GM21381 (cell line): ENCODE data around the gene HDAC8.

ENCODE experiments used
- ATAC-seq: cut with Tn5 transposase; IDR thresholded peaks from one replicate; pipeline ENCODE4 v1.9.1; 2021; ENCODE audit warnings: mild to moderate bottlenecking, moderate library complexity; ENCODE audit not compliant: unreplicated experiment

HDAC8 gene

DNA sequence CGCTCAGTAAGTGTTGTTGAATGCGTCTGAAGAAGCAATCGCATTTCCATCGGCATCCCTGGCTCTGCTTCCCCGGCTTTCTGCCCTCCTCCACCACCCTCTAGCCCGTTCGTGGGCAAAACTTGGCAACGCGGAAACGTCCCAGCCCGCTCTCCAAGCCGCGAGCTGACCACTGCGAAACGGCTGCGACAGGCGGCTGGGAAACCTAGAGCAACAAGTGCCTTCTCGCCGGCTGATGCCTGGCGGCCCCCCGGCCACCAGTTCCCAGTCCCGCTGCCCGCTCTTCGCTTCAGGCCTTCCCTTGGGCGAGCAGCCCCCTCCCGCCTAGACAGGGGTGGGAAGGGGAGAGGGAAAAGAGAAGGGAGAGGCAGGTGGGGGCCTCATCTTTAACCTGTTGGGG, 267.8 kb downstream of the HDAC8 start:
- no peak for ATAC-seq

DNA sequence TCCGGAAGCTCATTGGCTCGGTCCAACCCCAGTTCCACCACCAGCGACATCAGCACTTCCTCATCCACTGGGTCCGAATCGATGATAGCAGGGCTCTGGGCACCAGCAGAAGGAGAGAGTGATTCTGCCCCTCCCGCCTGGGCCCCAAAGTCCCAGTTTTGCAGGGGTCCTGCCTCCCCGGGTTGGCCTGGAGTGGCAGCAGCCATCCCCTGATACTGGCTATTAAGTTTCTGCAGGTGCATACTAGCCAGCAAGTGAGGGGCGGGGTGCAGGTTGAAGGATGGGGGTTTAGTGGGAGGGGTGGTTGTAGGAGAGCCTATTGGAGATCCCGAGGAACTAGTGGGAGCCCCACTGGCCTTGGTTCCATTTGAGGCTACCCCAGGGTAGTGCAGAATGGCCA, 270.9 kb downstream of the HDAC8 start:
- no peak for ATAC-seq

DNA sequence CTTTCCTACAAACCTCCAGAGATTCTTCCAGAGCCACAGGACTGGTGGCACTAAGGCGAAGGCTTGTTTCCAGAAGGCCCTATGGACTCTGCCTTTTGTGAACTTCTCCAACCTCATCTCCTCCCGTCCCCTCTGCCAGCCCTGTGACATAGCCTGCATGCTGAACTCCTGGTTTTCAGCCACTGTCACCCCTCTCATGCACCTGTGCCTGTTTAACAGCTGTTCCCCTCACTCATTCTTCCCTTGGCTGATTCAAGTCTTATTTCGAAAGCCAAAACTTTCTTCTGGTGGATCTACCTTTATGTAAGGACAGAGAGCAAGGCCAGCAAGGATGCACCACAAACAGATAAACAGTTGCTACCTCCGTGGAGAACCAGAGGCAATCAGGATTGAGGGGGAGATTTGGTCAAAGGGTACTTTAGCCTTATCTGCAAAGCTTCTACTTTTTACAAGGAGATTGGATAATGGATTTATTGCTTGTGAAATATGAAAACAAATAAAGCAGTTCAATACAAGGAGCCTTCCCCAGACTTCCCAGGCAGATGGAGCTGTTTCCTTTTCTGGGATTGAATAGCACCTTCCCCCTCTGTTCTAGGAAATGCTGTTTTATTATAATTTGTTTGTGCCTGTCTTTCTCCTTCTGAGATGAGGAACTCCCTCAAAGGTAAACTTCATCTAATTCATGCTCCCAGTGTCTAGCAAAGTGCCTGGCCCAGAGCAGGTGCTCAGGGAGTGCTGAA, 272.6 kb downstream of the HDAC8 start:
- no peak for ATAC-seq

DNA sequence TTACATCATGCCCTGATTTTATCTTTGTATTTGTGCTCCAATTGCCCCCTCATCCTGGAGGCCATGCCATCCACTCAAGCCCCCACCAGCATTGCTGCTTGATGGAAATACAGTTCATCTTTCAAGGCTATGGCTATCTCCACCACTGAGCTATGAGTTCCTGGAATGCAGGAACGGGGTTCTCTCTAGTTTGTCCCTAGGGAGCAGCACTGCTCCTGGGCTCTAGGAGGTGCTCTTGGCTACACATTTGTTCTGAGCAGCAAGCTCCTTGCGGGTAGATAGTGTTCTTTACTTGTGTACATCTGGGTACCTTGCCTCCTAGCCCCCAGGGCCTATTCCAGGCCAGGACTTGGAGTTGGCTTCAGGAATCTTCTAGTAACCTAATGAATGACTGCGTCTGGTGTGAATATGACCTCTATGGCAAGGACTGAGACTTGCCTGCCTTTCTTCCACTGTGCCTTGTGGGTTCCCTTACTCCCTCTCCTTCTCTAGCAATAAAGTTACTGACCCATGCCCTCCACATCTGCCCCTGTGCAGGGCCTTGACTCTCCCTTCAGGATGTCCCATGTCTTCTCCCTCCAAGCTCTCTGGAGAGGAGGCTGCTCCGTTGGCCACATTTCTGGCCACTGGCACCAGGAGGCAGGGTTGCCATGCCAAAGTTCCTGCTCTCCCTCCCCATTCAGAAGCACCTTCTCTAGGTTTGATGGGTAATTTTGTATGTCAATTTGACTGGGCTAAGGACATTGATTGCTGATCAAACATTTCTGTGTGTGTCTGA, 274.5 kb downstream of the HDAC8 start:
- no peak for ATAC-seq

DNA sequence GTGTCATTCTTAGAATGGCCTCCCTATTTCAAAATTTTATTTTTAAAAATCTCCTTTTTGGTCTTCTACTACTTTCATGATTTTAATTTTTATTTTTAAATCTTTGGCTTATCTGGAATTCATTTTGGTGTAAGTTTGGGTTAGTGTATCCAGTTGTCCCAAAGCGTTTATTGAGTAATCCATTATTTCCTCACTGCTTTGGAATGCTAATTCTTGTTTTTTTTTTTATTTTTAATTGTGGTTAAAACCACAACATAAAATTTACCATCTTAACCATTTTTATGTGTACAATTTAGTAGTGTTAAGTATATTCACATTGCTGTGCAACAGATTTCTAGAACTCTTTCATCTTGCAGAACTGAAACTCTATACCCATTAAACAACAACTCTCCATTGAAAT, 275.7 kb downstream of the HDAC8 start:
- no peak for ATAC-seq

DNA sequence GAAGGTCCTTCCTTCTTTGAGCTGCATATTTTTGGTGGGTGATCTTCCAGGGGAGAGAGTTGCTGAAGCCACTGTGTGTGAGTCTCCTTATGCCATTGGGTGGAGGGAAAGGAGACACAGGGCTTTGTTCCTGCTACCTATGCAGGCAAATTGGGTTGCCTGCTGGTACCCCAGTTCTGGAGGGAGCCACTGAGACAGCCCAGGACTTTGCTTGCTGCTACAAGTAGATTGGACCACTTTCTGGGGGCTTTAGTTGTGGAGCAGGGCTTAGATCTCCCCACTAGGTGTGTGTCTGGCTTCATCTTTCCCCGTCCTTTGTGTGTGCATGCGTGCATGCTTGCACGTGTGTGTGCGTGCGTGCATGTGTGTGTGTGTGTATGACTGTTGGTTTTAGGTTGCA, 276.9 kb downstream of the HDAC8 start:
- no peak for ATAC-seq

DNA sequence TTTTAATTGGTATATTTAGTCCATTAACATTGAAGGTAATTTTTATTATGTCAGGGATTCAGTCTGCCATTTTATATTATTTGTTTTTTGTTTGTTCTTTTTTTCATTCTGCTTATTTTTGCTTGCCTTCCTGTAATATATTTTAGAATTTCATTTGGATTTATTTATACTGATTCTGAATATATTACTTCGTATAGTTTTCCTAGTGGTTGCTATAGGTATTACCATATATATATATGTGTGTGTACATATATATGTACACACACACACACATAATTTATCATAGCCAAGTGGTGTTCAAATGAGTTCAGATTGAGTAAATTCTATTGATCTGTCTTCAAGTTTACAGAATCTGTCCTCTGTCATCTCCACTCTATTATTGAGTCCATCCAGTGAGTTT, 278.1 kb downstream of the HDAC8 start:
- ATAC-seq = no peak

DNA sequence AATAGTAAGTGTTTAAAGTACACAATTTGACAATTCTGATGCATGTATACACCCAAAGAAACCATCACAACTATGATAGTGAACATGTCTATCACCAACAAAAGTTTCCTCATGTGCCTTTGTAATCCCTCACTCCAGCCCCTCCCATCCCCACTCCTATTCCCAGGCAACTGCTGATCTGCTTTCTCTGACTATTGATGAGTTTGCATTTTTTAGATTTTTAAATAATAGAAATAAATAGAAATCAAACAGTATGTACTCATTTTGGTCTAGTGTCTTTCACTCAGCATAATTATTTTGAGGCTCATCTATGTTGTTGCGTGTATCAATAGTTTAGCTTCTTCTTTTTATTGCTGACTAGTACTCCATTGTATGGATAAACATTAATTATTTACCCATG, 290.3 kb downstream of the HDAC8 start:
- ATAC-seq = no peak

DNA sequence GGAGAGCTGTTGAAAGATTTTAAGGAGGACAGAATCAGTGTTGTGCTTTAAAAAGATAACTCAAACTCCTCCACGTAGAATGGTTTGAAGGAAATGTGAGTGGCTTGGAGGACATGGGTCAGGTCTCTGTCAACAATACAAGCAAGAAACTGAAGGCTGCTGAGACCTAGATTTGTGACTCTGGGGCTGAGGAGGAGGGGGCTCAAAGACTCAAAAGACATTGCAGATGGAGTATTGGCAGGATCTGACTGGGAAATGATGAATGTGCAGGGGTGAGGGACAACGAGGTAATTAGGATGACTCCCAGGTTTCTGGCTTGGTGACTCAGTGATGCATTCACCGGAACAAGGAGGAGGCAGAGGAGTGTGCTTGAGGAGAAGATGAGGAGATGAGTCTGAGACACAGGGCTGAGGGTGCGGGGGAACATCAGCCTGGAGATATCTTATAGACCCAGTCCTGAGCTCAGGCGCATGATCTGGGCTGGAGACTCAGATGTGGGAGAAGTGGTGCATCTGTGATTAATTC, 292.3 kb downstream of the HDAC8 start:
- no peak for ATAC-seq
